Dermis blood vessel endothelial cell (primary cell): ENCODE measurements around the gene ABCA1. TPM values are rescaled to one million over a fixed set of nuclear protein-coding genes. Genes with fewer than 3 reads are reported as not detected.
"Not testable (repeated sequence)": the region's sequence is repeated elsewhere in the genome, so short reads cannot be mapped to it uniquely, and the experiment has no call there.

Experiments used
- DNase-seq: peaks from one replicate; pipeline ENCODE4 v3.0.0; 2010
- total RNA-seq: library from RNA; depleted of rRNA; stranded (reverse); fragments of >200 nt; gene quantifications from 2 replicates; pipeline ENCODE4 v1.2.3, GENCODE V29; 2014

Gene ABCA1
- total RNA-seq, 1 donor from 2014 or later, result 35.7 TPM

DNA sequence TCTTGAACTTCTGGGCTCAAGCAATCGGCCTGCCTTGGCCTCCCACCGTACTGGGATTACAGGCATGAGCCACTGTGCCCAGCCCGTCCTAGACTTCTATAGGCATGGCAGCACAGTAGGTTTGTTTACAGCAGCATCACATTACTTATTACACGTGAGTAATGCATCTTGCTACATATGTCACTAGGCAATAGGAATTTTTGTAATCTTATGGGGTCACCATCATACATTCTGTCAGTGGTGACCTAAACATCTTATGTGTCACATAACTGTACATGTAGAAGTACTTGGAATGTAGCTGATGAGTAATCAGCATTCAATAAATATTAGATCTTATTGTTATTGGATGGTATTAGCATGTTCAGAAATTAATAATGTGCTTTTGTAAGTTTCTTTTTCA lies 22.9 kb upstream of the ABCA1 start:
- no peak for DNase-seq

DNA sequence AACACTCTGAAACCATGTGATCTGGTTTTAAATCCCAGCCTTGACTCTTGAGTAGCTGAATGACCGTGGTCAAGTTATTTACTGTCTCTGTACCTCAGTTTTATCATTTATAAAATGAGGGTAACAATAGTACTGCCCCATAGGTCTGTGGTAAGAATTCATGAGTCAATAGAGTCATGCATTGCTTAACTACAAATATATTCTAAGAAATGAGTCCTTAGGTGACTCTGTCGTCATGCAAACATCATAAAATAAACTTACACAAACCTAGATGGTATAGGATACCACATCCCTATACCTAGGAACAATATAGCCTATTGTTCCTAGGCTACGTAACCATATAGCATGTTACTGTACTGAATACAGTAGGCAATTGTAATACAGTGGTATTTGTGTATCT lies 20.3 kb upstream of the ABCA1 start:
- no peak for DNase-seq

DNA sequence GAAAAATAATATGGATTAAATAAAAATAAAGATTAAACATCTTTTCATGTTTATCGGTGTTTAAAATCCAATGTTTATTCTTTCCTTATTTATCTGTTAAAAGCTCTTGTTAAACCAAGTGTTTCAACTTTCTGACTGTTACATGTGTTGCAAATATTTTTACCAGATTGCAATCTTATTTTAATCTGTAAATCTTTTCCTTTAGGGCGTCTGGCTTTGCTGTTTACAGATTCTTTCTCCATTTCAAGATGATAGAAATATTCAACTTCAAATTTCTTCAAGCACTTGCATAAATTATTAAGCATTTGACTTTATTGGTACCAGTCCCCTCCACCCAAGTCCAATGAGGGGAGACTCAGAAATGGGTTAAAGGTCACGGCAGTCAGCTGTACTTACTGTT lies 16.9 kb upstream of the ABCA1 start:
- DNase-seq, result no peak

DNA sequence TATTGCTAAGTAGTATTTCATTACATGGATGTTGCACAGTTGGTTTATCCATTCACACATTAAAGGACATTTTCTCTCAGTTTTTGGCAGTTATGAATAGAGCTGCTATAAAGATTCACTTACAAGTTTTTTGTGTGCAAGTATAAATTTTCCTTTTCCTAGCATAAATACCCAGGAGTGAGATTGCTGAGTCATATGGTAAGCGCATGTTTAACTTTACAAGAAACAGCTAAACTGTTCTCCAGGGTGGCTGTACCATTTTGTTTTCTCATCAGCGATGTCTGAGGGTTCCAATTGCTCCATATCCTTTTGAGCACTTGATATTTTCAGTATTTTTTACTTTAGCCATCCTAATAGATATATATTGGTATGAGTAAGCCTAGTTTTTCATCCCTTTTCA lies 16.4 kb upstream of the ABCA1 start:
- DNase-seq, result no peak

DNA sequence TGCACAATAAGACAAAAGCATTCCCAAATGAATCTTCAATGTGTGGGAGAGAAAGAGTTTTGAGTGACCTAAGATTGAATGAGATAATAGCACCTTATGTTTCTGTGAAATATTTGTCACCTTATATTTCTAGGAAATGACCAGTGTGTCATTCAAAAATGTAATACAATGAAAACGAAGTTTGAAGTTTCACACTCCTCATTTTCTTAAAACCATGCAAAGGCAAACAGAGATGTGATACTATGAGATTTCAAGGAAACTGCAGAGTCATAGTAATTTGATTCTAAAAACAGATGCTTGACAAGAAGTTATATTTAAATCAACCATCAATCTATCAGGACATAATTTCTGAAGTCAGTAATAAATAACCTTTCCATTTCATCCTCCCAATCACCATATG lies 13.6 kb upstream of the ABCA1 start:
- no peak for DNase-seq

DNA sequence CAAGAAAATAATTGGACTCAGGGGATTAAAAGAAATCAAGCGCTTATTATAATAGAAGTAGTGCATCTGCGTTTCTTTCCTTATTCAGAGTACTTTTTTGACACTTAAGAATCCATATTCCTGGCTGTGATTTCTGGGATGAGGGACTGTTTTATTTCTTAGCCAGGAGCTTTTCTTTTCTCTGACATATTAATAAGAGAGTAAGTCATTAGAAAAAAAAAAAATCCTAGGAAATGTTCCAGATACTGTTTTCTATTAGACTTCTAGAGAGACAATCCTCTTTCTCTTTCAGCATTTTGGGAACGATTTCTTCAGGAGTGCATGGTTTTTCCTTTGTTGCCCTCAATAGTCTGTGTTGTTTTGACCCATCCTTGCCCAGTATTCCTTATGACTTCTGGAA lies 8.3 kb upstream of the ABCA1 start:
- no peak for DNase-seq

DNA sequence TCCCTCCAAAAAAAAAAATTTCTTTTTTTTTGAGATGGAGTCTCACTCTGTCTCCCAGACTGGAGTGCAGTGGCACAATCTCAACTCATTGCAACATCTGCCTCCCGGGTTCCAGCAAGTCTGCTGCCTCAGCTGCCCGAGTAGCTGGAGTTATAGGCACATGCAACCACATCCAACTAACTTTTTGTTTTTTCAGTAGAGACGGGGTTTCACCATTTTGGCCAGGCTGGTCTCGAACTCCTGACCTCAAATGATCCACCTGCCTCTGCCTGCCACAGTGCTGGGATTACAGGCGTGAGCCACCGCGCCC lies 7.5 kb upstream of the ABCA1 start:
- DNase-seq, result not testable (repeated sequence)

DNA sequence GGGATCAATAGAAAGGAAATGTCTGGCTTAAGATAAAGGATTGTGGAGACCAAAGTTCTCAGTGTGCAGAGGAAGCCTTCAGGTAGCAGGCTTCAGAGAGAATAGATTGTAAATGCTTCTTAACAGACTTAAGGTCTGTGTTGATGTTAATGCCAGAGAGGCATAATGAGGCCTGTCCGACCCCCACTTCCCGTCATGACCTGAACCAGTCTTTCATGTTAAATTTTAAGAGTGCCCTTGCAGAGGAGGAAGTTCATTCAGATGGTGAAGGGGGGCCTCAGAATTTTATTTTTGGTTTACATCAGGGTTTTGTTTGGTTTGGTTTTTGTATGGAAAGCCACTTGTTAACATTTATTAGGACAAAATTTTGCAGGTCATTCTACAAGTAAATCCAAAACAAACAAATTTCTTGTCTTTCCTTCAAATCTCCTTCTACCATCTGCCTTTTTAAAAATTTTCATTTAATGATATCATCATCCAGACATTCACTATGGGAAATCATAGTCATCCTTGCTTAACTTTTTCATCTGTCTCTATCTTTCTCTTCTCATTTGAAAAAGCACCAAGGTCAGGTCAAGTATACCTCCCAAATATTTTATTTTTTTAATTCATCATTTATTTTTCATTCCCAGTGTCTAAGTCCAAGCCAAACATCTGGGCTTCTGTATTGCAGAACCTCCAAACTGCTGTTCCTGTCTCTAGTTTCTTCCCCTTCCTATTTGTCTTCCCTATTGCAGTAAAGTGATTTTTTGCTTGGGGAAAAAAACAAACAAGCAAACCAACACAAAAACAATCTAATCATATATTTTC lies 6.9 kb upstream of the ABCA1 start:
- DNase-seq, result no peak

DNA sequence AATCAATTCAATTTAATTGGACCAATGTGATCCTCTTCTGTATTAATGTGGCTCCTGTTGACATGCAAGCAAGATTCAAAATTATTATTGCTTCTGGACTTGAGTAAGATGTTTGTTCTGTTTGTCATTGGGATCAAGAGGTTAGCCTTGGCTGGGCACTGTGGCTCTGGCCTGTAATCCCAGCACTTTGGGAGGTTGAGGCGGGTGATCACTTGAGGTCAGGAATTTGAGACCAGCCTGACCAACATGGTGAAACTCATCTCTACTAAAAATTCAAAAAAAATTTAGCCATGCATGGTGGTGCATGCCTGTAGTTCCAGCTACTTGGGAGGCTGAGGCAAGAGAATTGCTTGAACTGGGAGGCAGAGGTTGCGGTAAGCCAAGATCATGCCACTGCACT lies 5.1 kb upstream of the ABCA1 start:
- DNase-seq, result not testable (repeated sequence)

DNA sequence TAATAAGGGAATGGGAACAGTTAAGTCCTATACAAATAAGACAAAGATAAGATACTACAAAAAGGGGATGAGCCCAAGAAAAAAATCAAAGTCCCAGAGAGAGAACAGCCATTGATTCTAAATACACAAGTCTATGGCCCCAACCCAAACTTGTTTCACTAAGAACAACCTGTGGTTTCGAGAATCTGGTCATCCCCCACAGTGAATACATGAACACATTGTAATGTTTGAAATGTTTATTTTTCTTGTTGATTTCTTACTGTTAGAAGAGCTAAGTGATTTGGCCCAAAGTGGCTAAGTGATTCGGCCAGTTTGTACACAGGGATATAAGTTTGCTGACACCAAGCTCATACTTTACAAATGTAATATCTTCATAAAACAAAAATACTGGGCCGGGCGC lies 3.3 kb upstream of the ABCA1 start:
- no peak for DNase-seq

DNA sequence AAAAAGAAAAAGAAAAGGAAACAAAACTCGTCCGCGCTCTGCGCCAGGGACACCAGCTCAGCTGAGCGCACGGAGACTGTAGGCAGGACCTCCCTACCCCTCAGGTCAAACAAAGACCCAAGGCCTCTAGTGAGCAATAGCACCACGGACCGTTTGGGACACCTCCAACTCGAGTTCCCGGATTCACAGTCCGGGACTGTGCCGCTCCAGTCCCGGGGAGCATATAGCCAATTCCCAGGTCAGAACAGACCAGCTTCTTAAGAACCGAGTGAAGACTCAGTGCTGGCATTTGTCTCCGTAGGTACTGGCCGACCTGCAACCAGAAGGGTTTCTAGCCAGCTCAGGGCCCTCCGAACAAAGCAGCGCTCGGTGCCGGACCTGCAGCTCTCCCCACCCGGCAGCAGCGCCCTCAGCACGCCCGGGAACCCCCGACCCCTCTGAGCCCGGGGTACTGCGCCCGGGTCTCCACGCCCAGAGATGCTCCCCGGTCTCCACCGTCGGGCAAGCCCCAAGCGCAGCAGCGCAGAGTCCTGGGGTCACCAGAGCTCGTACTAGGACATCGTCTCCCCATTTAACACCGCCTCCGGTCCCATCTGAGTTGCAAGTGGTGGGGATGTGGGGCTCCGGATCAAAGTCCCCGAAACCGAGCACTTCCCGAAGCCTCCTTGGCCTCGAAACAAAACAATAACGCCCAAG lies 591 bp downstream of the ABCA1 start:
- peak; percentile 54 for DNase-seq

DNA sequence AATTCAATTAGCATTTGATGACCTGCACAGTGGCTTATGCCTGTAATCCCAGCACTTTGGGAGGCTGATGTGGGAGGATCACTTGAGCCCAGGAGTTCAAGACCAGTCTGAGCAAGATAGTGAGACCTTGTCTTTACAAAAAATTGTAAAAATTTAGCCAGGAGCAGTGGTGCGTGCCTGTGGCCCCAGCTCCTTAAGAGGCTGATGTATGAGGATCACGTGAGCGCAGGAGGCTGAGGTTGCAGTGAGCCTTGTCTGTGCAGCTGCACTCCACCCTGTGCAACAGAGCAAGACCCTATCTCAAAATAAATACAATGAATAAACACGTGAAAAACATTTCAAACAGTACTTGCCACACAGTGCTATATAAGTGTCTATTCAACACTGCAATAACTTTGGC lies 4.2 kb downstream of the ABCA1 start:
- no peak for DNase-seq

DNA sequence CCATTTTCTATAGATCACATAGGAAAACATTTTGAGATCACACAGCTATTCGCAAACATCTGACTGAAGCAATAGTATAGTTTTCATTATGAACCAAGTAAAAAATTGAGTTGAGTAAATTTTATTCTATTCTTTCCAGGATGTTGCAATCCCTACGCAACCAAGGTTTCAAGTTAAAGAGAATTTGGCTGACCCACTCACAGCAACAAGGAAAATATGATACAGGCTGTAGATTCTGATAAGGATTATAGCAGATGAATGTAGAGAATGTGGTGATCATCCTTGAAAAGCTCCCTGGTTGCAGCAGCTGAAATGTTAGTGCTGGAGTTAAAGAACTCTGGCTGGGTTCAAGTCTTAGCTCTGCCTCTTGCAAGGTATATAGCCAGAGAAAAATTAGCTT lies 4.7 kb downstream of the ABCA1 start:
- DNase-seq, result no peak

DNA sequence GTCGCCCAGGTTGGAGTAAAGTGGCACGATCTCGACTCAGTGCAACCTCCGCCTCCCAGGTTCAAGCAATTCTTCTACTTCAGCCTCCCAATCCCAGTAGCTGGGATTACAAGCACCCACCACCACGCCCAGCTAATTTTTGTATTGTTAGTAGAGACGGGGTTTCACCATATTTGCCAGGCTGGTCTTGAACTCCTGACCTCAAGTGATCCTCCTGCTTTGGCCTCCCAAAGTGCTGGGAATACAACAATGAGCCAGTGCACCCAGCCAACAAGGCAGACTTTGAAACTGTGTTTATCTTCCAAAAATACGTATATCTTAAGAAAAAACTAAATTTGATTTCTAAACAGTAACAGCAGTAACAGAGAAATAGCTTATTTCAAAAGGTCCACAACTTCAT lies 5.2 kb downstream of the ABCA1 start:
- not testable (repeated sequence) for DNase-seq

DNA sequence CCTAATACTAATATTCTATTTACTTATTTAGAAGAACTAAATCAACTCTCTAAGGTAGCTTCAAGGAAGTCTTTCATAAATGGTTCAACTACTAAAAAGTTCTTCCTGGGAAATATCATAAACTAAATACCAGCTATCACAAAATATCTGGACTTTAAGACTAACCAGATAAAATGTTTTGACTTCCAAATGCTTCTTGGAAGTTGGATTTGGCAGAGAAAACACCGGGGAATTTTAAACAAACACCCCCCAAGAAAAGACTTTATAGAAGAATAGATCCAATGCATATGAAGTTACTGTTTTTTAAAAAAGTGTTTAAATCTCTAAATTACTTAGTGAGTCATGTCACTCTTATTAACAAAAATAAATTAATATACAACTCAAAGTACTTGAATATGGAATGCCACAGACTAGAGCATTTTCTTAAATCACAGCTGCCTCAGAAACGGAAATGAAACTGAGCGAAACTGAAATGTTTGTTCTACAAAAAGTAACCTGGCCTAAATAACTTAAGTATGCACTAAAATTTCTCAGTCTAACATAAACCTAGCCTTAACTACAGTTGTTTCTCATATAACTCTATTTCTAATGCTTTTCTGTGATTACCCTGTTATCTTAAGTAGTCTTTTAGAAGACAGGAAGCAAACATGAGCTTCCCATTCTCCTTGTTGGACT lies 6.8 kb downstream of the ABCA1 start:
- no peak for DNase-seq

DNA sequence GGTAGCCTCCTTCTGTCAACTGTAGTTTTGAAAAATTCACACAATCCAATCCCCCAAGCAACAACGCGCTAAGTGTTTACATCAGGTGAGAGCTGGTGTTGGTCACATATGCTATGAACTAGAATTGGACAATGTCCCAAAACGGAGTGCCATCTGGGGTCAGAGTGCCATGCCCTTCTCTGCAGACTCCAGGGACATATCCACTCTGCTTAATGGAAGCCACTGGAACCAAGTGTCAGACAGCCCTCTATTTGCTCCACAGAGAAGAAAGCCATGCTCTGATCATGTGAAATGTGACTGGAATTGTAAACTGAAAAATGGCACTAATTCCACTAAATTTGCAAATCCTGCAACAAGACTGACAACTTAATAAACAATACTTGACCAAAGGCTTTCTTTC lies 12.2 kb downstream of the ABCA1 start:
- no peak for DNase-seq

DNA sequence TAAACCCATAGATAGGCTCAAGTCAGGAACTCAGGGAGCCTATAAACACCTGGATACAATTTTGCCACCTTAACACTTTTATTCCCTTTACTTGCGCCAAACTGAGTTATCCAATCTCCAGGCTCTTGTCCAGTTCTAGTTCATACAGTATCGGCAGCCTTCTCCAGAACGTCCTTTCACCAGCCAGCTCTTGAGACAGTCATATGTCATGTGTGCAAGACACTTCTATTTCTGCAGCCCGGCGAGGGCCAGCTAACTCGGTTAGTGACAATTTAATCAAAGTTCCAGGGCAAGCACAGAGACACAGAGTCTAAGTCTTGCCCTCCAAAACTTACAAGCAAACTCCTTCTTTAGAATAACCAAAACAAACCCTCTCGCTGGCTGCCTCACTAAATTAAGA lies 12.9 kb downstream of the ABCA1 start:
- DNase-seq, result no peak

DNA sequence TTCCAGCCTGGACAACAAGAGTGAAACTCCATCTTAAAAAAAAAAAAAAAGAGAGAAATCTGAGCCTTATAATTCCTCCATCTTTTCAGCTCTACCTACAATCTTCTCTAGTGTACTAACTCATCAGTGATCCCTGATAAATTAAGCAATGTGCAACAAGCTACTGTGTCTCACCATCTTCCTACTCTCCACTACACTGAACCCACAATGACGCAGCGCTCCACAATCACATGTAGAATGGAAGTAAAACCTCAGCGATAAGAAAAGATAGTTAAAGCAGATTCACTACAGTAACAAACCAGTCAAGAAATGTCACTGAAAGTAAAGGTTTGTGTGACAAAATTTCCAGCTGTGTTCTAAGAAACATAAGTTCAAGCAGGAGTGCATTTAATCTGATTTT lies 13.5 kb downstream of the ABCA1 start:
- no peak for DNase-seq

DNA sequence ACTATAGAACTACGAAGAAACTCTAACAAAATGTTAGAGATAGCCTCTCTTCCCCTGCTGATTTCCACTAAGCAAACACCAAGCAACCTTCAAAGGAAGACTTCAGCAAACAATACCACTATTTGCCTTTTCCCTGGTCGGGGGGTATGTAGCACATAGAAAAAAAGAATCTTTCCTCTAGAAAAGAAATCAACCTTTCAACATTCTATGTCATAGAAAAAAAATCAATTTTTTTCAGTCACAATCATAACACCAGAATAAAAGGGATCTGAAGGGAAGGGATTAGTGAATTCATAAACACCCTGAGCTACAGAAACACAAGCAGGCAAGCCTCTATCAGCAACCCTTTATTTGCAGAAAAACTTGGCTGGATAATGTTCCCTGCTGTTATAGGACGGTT lies 15.3 kb downstream of the ABCA1 start:
- no peak for DNase-seq

DNA sequence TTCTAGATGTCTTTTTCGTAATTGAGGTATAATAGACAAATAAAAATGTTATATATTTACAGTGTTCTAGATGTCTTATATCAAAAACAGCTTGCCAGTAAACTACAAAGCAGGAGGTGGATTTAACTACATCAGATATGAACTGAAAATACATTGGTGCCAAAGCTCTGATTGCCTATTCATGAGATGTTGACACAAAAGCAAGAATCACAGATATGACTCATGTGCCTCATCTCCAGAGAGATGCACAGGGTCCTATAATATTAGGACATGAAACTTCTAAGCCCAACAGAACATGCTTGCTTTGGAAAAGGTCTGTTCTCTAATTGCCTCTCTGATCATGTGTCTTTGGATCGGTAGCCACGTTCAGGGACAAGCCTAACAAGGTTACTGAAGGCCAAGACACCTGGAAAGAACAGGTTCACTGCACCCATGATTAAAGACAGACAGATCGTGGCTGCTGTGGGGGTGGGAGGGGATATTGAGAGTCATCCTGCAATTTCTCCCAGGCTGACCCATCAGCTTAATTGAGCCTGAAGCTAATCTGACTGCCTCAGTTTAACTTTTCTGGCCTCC lies 16.8 kb downstream of the ABCA1 start:
- DNase-seq, result no peak

DNA sequence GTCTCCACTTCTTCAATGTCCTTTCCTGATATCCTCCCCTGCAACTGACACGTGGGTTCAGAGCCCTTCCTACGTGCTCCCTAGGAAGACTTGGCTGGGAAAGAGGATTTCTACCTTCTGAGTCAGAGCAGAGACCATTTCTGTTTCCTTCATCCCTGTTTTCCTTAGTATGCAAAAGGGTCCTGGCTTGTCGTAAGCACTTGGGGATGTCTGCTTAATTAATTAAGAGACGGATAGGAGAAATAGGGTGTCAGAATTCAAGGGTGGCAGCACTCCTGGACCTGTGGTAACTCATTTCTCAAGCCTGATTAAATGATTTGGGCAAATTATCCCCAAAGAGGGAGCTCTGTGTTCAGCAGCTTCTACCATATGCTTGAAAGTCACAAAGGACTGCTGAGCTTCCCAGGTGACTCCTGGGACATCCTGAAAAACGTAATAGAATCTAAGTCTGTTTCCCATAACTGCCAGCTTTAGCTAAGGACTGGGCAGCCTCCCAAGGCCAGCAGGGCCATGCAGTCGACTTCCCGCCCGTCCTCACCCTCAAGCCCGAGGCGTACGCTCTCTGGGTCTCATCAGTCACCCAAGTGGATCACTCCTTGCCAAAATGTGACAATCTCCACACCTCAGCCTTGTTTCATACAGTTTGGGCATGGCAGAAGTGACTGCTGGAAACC lies 20.5 kb downstream of the ABCA1 start:
- DNase-seq, result peak; percentile 40

DNA sequence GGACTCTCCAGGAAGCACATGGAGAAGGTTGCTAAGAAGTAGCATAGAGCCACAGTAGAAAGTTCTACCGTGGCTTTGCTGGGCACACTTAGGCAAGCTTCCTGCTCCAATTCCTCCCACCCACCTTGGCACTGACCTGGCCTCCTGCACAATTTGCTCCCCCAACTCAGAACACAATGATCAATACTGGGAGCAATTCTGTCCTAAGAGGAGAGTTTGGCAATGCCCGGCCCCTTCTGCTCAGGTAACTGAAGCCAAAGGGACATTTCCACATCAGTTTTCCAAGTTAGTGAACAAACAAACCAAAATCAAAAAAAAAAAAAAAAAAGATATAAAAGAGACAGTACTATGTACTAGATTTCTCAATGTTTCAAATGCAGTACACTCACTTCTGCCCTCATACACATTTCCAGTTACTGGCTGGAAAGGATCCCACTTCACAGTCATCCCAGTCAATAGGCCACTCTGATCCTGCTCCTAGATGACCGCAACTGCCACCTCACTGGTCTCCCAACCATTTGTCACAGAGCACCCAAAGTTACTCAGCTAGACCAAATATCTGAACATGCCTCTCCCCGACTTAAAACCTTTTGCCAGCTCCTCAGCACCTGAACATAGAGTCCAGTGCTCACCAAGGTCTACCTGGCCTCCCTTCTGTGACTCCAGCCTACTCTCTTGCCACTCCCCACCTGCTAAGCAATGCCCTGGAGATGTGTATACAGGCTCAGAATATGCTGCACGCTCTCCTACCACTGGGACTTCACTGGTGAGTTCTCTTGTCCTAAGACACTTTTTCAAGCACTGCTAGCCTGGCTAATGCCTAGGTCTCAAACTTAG lies 21.3 kb downstream of the ABCA1 start:
- DNase-seq, result no peak
